CD4-positive, alpha-beta T cell treated with Interleukin-4 for 1 hour (primary cell): ENCODE measurements around the gene HDDC3.

Experiments
- DNase-seq, 2 donors: peaks; one replicate each; pipeline ENCODE4 v3.0.0-alpha.2; 2020 to 2022

HDDC3 gene

DNA sequence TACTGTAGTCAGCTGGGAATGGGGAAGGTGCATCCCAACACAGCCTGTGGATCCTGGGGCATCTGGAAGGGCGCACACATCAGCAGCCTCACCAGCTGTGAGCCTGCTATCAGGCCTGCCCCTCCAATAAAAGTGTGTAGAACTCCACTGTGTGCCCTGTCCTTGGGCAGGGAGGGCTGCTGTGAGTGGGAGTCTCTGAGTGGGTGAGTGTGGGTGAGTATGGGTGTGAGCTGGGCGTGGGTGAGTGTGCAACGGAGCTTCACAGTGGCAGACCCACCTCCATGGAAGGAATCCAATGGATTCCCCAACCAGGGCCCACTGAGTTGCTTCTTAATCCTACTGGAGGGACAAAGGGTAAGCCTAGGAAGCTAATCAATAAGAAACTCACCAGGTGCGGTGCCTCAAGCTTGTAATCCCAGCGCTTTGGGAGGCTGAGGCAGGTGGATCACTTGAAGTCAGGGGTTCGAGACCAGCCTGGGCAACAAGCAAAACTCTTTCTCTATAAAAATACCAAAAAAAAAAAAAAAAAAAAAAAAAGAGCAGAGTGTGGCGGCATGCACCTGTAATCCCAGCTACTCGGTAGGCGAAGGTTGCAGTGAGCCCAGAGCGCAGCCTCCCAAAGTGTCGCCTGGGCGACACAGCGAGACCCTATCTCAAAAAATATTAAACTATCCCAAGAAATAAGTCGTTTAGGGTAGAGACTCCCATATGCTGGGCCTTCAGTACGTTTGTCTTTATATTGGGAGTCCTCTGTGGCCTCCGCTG, 21.8 kb upstream of the HDDC3 start:
- DNase-seq: no peak

DNA sequence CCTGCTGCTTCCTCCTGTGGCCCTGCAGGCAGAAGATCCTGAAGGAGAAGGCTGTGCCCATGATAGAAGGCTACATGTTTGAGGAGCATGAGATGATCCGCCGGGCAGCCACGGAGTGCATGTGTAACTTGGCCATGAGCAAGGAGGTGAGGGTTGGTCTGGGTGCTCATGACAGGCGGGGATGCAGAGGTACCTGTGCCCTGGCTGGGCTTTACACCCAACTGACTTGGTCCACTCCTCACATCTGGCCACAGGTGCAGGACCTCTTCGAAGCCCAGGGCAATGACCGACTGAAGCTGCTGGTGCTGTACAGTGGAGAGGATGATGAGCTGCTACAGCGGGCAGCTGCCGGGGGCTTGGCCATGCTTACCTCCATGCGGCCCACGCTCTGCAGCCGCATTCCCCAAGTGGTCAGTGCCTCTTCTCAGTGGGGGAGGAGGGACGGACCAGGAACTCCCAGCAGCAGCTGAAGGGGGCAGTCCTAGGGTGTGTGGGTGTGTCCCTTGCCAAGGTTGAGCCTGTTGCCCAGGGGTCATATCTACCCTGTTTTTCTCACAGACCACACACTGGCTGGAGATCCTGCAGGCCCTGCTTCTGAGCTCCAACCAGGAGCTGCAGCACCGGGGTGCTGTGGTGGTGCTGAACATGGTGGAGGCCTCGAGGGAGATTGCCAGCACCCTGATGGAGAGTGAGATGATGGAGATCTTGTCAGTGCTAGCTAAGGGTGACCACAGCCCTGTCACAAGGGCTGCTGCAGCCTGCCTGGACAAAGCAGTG, 20.7 kb upstream of the HDDC3 start:
- no peak for DNase-seq

DNA sequence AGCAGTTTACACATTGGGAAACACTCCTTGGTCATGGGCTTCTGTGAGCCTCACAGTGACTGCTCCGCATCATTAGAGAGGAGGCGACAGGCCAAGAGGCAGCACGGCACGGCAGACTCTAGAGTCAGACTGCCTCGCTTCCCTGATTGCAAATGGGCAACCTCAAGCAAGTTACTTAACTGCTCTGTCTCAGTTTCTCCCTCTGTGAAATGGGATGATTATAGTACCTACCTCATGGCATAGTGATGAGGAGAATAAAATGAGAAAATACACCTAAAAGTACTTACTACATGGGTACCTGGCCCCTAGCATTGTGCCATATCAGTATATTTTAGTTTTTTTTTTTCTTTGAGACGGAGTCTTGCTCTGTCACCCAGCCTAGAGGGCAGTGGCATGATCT, 18.3 kb upstream of the HDDC3 start:
- DNase-seq: no peak

DNA sequence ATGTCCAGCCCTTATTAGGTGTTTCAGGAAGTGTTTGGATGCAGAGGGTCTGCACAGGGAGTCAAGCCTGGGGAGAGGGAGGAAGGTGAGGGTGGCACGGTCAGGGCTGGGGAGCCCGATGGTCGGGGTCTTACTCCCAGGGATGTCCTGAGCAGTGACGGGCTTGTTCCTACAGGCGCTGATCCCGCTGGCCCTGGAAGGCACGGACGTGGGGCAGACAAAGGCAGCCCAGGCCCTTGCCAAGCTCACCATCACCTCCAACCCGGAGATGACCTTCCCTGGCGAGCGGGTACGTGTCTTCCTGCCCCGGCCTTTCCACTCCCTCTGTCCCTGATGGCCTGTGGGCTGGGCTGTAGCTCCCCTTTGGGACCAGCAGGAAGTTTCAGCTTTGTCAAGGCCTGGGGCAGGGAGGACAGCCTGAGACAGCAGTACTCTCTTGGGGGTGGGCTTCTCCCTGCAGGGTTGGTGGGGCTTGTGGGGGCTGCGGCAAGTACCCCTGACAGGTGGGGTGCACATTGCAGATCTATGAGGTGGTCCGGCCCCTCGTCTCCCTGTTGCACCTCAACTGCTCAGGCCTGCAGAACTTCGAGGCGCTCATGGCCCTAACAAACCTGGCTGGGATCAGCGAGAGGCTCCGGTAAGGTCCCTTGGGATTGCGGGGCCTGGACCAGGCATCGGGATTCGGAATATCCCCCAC, 17.8 kb upstream of the HDDC3 start:
- DNase-seq: no peak

DNA sequence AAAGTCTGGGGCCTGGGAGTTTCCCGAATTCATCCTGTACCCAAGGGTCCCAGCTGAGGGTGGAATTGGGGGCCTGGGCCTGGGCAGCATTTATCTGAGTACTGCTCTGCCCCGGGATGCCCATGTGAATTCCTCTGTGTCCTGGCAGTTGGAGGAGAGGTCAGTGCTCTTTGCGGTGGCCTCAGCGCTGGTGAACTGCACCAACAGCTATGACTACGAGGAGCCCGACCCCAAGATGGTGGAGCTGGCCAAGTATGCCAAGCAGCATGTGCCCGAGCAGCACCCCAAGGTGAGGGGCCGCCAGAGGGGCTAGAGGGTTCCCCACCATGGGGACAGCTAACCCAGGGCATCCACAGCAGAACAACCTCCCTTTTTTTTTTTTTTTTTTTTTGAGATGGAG, 16.2 kb upstream of the HDDC3 start:
- no peak for DNase-seq

DNA sequence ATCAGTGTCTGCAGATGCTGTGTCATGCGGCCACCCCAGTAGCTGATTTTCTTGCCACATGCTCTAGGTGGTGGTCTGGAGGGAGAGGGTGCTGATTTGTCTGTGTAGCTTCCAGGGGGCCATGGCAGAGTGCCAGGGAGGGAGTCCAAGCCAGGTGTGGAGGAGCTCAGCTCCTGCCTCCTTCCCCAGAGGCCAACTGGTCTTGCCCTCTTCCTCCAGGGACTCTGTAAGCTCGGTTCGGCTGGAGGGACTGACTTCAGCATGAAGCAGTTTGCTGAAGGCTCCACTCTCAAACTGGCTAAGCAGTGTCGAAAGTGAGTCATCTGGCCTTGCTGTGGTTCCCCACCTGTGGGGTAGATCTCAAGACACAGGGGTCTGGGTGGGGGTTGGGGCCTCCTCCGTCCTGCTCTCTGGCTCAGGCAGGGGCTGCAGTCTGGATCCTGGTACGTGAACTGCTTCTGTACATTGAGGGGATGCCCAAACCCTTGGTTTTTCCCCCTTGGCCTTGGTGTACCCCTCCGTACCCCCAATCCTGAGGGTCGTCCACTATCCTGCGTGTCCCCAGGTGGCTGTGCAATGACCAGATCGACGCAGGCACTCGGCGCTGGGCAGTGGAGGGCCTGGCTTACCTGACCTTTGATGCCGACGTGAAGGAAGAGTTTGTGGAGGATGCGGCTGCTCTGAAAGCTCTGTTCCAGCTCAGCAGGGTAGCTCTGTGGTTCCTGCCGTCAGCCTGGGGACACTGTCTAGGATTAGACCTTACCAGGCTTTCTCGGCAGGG, 15.4 kb upstream of the HDDC3 start:
- DNase-seq: no peak

DNA sequence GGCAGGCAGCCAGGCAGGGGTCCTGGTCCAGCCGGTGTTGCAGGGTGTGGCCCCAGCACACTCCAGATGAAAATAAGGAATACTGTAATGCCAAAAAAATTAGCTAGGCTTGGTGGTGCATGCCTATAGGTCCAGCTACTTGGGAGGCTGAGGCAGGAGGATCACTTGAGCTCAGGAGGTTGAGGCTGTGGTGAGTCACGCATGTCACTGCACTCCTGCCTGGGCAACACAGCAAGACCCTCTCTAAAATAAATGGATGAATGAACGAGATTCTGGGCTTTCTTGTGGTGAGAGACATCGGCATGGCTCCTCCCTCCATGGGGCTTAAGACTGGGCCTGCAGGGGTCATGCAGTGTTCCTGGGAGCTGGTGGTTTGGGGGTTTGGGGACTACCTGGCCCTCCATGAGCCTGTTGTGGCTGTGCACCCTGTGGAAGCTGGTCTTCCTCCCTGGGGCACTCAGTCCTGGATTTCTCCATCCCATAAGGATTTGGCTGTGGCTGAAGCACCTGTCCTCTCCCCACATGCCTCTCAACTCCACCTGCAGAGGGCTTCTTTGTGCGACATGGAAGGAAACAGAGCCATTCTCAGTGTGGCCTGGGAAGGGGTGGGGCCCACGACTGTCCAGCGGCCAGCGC, 14.7 kb upstream of the HDDC3 start:
- DNase-seq: no peak

DNA sequence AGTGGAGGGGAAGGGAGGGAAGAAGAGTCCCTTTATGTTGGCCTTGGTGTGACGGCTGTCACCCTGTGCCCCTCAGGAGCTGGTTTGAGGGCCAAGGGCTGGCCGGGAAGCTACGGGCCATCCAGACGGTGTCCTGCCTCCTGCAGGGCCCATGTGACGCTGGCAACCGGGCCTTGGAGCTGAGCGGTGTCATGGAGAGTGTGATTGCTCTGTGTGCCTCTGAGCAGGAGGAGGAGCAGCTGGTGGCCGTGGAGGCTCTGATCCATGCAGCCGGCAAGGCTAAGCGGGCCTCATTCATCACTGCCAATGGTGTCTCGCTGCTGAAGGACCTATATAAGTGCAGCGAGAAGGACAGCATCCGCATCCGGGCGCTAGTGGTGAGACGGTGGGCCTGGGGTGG, 14.2 kb upstream of the HDDC3 start:
- DNase-seq: no peak

DNA sequence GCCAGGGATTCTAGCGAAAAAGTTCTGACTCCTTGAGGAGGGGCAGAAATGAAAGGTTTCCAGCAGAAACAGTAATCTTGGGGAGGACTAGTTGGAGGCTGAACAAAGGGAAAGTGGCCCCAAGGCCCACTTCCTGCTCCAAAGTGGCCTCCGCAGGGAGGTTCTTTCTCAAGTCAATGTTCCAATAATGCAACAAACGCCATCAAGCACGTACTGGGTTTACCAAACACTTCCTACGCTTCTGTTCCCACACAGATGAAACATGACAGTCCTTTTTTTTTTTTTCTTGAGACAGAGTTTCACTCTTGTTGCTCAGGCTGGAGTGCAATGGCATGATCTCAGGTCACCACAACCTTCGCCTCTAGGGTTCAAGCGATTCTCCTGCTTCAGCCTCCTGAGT, 12.7 kb upstream of the HDDC3 start:
- no peak for DNase-seq

DNA sequence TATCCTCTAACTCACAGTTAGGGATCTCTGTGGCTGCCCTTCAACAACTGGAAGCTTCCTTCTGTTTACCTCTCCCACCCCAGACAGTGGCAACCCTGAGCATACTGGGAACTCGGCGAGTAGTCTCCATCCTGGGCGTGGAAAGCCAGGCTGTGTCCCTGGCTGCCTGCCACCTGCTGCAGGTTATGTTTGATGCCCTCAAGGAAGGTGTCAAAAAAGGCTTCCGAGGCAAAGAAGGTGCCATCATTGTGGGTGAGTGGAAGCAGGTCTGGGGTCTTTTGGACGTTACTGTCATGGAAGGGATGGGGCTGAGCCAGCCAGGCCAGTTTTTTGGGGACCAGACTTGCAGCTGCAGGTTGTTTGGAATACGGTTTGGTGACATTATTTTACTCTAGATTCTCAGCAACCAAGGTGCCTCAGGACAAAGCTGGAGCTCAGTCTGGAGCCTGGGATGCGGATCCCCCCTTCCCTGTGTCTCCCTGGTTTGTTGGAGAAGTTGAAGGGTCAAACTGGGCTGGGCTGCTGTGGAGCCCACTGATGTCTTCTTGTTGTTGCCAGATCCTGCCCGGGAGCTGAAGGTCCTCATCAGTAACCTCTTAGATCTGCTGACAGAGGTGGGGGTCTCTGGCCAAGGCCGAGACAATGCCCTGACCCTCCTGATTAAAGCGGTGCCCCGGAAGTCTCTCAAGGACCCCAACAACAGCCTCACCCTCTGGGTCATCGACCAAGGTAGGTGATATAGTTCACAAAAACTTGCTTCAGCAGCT, 10.2 kb upstream of the HDDC3 start:
- no peak for DNase-seq

DNA sequence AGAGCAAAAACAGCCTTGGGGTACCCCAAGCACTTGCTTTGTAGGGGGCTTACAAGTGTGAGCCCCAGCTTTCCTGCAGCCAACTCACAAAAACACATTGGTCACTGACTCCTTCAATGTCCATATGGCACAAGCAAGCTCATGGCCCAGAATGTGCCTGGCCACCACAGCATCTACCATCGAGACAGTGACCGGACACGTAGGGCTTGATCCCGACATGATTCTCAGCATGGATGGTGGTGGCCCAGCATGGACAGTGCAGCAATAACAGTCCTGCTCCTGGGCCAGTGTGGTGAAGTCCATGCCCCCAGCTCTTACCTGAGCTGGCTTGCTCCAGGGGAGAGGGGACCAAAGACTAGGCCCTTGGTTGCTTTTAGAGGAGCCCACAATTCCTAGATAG, 8.7 kb upstream of the HDDC3 start:
- DNase-seq: no peak

DNA sequence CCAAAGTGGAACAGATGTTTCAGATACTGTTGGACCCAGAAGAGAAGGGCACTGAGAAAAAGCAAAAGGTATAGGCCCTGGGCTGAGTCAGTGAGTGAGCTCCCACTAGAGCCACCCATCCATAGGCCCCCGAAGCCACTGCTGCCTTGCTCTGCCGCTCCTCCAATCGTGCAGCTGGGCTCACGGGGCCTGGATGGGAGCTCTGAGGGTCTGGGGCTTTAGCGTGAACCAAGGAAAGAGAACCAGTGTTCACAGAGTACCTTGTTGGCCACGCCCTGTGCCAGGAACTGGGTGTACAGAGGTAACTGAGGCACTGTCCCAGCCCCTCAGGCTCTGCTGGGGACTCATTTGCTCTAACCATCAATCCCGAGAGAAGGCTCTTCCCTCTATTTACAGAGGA, 7.4 kb upstream of the HDDC3 start:
- DNase-seq: no peak

DNA sequence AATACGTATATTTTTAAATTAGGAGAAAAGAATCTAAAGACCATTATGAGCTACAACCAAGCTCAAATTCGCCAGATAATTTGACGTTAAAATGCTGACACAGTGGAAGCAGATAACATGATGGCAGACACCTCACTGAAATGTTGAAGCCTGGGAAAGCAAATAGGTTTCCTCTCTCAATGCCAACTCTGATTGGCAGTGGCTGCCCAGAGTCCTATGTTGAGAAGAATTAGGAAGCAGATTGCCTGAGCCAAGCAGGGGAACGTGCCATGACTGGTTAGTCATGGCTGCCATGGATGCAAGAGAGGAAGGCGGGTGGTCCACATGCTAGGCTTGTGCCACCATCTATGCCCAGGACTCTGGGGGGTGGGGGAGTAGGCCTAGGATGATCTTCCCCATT, 5.9 kb upstream of the HDDC3 start:
- no peak for DNase-seq

DNA sequence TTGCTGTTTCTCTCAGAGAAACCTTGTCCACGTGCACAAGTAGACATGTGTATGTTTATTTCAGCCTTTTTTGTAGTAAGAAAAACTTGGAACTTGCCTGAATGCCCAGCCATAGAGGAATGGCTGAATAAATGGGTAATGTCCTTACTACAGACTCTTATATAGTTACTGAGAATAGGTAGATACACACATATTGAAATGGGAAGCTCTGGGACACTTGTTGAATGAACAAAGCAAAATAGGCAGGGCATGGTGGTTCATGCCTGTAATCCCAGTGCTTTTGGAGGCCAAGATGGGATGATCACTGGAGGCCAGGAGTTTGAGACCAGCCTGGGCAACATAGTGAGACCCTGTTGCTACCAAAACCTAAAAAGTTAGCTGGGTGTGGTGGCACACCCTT, 4.5 kb upstream of the HDDC3 start:
- no peak for DNase-seq

DNA sequence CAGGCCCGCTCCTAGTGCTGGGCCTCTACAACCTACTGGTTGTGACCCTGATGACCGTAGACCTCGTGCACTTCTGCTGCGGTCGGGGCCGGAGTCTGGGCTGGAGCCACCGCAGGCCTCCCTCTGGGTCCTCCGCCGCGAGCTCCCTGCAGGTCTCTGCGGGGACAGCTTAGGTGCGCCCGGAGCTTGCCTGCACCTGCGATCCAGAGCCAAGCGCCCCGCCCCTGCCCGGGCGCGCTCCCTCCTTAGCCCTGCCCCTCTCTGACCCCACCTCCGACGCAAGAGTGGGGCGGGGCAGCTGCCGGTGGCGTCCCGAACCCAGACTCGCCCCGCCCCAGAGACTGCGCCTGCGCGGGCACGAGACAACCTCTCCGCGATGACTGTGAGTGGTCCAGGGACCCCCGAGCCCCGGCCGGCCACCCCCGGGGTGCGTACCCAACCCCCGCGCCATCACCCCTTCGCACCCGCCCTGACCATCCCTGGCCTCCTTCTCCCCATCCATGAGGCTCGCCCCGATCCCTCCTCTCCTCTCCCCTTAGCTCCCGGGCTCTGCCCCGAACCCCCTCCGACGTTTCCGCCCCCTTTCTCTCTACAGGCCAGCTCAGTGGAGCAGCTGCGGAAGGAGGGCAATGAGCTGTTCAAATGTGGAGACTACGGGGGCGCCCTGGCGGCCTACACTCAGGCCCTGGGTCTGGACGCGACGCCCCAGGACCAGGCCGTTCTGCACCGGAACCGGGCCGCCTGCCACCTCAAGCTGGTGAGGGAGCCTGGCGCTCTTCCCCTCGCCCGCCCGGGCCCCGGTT, 2.8 kb upstream of the HDDC3 start, which contains the start of gene UNC45A:
Gene UNC45A, plus strand, starts transcription at position 337 of the 803 bp plus-strand sequence. Its CDS starts 40 bp downstream, at position 377.
- DNase-seq: peak; percentile 93 to 95

DNA sequence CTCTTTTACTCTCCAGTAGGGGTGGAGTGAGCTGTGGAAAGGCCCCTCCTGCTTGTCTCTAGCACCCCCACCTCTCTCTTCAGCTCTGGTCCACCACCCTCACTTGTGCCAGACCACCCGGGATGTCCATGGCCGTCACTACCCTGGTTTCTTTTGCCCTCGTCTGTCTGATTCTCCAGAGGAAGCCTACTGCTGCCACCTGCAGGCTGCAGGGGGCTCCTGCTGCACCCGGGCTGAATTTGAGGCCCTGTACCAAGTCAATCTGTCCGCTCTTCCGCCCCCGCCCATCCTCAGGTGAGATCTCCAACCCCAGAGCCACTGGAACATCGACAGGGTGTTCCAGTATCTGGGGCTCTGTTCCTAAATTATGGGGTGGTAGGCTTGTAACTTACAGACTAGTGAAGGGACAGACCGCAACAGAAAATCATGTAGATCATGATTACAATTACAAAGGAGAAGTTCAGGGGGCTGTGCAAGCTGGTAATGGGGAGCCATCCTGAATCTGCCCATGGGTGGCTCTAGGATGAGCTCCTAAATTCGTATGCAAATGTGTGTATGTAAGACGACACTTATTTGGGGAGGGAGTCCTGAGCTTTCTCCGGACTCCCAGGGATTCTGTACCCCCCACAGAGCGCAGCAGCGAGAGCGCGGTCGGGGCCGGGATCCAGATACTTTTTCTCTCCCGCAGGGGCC, 2.1 kb upstream of the HDDC3 start:
- DNase-seq: peak; percentile 88 to 89

DNA sequence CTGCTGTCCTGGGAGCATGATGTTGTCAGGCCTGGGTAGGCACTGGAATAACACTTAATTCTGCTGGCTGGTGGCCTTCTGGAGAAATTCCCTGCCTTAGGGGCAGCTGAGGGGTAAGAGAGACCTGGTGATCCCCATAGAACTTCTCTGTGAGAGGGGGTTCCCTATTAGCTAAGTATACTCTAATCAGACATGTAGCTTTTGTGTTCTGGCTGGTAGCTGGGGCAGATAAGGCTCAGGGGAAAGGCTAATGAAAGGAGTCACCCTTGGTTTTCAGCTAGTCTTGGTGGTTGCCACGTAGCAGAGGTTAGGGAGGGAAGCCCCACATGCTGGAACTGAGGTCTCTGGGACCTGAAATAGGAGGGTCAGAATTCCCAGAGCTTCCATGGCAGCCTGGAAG, 952 bp upstream of the HDDC3 start:
- DNase-seq: no peak

DNA sequence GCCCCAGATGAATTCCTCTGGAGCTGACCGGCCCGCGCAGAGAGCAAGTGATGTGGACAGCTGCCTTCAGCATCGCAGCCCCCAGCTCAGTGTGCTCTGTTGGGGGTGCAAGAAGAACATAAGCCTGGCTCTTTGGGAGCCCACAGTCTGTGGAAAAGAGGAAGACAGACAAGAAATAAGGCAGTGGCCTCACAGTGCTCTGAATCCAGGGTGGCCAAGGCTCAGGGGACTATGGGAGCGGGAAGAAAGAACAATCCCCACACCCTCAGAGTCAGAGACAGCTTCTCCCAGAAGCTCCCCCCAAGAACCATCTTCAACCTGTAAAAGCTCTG, 277 bp upstream of the HDDC3 start:
- DNase-seq: no peak

DNA sequence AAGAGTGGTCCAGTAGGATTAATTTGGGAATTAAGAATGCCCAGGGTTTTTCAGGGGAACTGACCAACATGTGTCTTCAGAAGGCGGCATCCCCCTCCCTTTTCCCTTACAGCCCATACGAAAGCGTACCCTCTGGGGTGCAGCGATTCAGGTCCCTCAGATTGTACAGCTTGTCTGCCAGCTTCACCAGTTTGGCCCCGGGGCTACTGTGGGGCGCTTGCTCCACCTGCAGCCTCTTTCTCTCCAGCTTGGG, 848 bp downstream of the HDDC3 start:
- DNase-seq: no peak

DNA sequence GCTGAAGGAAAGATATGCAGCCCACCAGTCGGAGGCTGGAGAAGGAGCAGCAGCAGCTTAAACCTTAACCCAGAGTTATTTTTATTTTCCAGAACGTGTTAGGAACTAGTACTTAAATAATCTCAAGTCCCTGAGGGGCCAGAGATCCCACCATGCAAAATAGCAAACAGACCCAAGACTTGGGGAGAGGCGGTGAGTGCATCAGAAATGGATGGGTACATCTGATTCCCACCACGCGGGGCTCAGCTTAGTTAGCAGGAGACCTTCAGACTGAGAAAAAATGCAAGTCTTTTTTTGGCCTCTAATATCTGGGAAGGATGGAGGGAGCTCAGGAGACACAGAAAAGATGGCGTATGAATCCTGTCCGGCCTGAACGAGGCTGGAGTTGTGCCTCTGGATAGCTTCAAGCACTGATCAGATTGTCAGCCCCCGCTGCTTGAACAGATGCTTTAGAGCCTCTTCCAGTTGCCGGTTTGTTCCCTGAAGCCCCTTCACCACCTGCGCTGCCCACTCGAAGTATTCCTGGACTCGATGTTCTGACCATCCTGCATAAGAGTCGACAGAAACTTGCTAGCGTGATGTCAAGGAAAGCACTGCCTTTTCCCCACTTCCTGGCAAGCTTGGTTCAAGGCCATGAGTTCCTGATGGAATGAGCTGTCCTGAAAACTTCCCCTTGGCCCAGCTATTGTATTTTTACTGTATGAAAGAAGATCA, 1.3 kb downstream of the HDDC3 start:
- peak in 1 of 2 donors; percentile 4 for DNase-seq
